Mesenchymal stem cell (in vitro differentiated cells and primary cell): ENCODE data around the gene DOCK8.
"Not testable (repeated sequence)": the region's sequence is repeated elsewhere in the genome, so short reads cannot be mapped to it uniquely, and the experiment has no call there.

Experiments
- DNase-seq: peaks from one replicate; pipeline ENCODE4 v3.0.0-alpha.2; 2013
- H2AFZ ChIP-seq: one replicate; pipeline ENCODE4 v1.6.1; 2013; ENCODE audit warnings: low read depth, mild to moderate bottlenecking, control low read depth, inconsistent platforms, low read length, moderate library complexity
- H2AK5ac ChIP-seq: 2 replicates; pipeline ENCODE4 v1.6.1; 2013; ENCODE audit warnings: low read length, moderate library complexity, mild to moderate bottlenecking, inconsistent platforms; ENCODE audit not compliant: severe bottlenecking
- H2BK120ac ChIP-seq: one replicate; pipeline ENCODE4 v1.6.1; 2013; ENCODE audit warnings: low read depth, mild to moderate bottlenecking, inconsistent platforms, low read length, moderate library complexity
- H2BK12ac ChIP-seq, 2 experiments: one replicate each; pipeline ENCODE4 v1.6.1; 2013; ENCODE audit warnings: inconsistent platforms in 2 of 2, low read length in 2 of 2, mild to moderate bottlenecking in 2 of 2, moderate library complexity in 2 of 2, control low read depth in 1 of 2
- H2BK15ac ChIP-seq: one replicate; pipeline ENCODE4 v1.6.1; 2013; ENCODE audit warnings: mild to moderate bottlenecking, low read depth, inconsistent platforms; ENCODE audit not compliant: poor library complexity, severe bottlenecking
- H2BK5ac ChIP-seq: 2 replicates; pipeline ENCODE4 v1.6.1; 2013; ENCODE audit warnings: low read depth, mild to moderate bottlenecking, low read length, control low read depth, inconsistent platforms; ENCODE audit not compliant: poor library complexity, severe bottlenecking
- H3K14ac ChIP-seq, 2 experiments: one replicate each; pipeline ENCODE4 v1.6.1; 2013; ENCODE audit warnings: inconsistent platforms in 2 of 2, low read length in 2 of 2, control low read depth in 1 of 2, mild to moderate bottlenecking in 1 of 2, moderate library complexity in 1 of 2
- H3K18ac ChIP-seq, 2 experiments: one replicate each; pipeline ENCODE4 v1.6.1; 2013; ENCODE audit warnings: inconsistent platforms in 2 of 2, low read length in 2 of 2, control low read depth in 1 of 2, low read depth in 1 of 2, mild to moderate bottlenecking in 1 of 2
- H3K23ac ChIP-seq, 2 experiments: one replicate each; pipeline ENCODE4 v1.6.1; 2013; ENCODE audit warnings: inconsistent platforms in 2 of 2, low read length in 2 of 2, mild to moderate bottlenecking in 2 of 2, moderate library complexity in 2 of 2, control low read depth in 1 of 2
- H3K27ac ChIP-seq: 2 replicates; pipeline ENCODE4 v1.5.1; 2013; ENCODE audit warnings: mild to moderate bottlenecking, moderate library complexity, low read length, control low read depth, inconsistent platforms; ENCODE audit not compliant: poor library complexity, severe bottlenecking
- H3K27me3 ChIP-seq, 2 experiments: 2 replicates each; pipeline versions ENCODE4 v1.6.1 to v1.7.0; 2013; ENCODE audit warnings: low read length in 2 of 2, mild to moderate bottlenecking in 2 of 2, moderate library complexity in 2 of 2, control low read depth in 1 of 2, inconsistent platforms in 1 of 2; ENCODE audit not compliant: control insufficient read depth in 1 of 2, insufficient read depth in 1 of 2
- H3K36me3 ChIP-seq, 2 experiments: 2 replicates each; pipeline versions ENCODE4 v1.6.1 to v1.7.0; 2013; ENCODE audit warnings: low read length in 2 of 2, control low read depth in 1 of 2, inconsistent platforms in 1 of 2, low read depth in 1 of 2, mild to moderate bottlenecking in 1 of 2; ENCODE audit not compliant: insufficient read depth in 2 of 2, control insufficient read depth in 1 of 2
- H3K4ac ChIP-seq, 2 experiments: one replicate each; pipeline ENCODE4 v1.6.1; 2013; ENCODE audit warnings: inconsistent platforms in 2 of 2, low read length in 2 of 2, mild to moderate bottlenecking in 2 of 2, moderate library complexity in 2 of 2, control low read depth in 1 of 2, low read depth in 1 of 2
- H3K4me1 ChIP-seq: 2 replicates; pipeline ENCODE4 v1.6.1; 2013; ENCODE audit warnings: low read depth, low read length, control low read depth; ENCODE audit not compliant: control insufficient read depth, insufficient read depth
- H3K4me2 ChIP-seq: 2 replicates; pipeline ENCODE4 v1.6.1; 2013; ENCODE audit warnings: low read length, mild to moderate bottlenecking, inconsistent platforms; ENCODE audit not compliant: poor library complexity, severe bottlenecking
- H3K4me3 ChIP-seq, 2 experiments: 2 replicates each; pipeline versions ENCODE4 v1.5.1 to v1.7.0; 2013; ENCODE audit warnings: low read length in 2 of 2, mild to moderate bottlenecking in 2 of 2, control low read depth in 1 of 2, low read depth in 1 of 2; ENCODE audit not compliant: insufficient read depth in 1 of 2
- H3K79me1 ChIP-seq: replicated peaks from 2 replicates; pipeline ENCODE4 v1.6.1; 2013; ENCODE audit warnings: mild to moderate bottlenecking, control low read depth, low read length, inconsistent platforms; ENCODE audit not compliant: poor library complexity, severe bottlenecking
- H3K9ac ChIP-seq: 2 replicates; pipeline ENCODE4 v1.7.0; 2013; ENCODE audit warnings: mild to moderate bottlenecking, low read length, moderate library complexity
- H3K9me3 ChIP-seq: 2 replicates; pipeline ENCODE4 v1.7.0; 2013; ENCODE audit warnings: mild to moderate bottlenecking, low read length; ENCODE audit not compliant: control insufficient read depth
- H4K8ac ChIP-seq: one replicate; pipeline ENCODE4 v1.6.1; 2013; ENCODE audit warnings: inconsistent platforms, mild to moderate bottlenecking, low read length, moderate library complexity
- H4K91ac ChIP-seq: one replicate; pipeline ENCODE4 v1.6.1; 2013; ENCODE audit warnings: mild to moderate bottlenecking, low read length, inconsistent platforms
- WGBS: methylation state at CpG from one replicate; pipeline ENCODE4 v1.1.7; 2013; ENCODE audit warnings: mixed read lengths; 5-methylcytosine and 5-hydroxymethylcytosine counted together

The DOCK8 gene

DNA sequence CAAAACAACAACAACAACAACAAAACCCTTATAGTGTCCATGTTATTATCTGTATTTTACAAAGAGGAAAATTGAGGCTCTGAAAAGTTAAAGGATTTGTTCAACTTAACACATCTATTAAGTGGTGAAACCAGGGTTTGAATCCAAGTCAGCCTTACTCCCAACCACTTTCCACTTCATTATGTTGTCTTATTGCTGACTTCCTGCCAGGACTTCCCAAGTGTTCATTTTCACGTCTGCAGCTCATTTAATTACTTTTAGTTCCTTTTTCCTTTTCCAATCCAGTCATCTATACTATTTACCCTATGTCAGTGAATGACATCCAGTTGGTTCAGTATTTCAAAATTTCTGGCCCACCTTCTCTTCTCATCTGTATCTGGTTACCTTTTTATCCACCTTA lies 15.1 kb upstream of the DOCK8 start:
- not testable (repeated sequence) for H3K18ac ChIP-seq, H3K23ac ChIP-seq, H2AK5ac ChIP-seq, H3K27ac ChIP-seq, H3K9me3 ChIP-seq, H4K91ac ChIP-seq, H3K27me3 ChIP-seq, H3K4me3 ChIP-seq, H2AFZ ChIP-seq, H3K79me1 ChIP-seq, H2BK5ac ChIP-seq, H2BK120ac ChIP-seq, DNase-seq, H2BK15ac ChIP-seq, H3K36me3 ChIP-seq, H4K8ac ChIP-seq, H3K4me2 ChIP-seq, H2BK12ac ChIP-seq, H3K9ac ChIP-seq, H3K4ac ChIP-seq, H3K4me1 ChIP-seq, H3K14ac ChIP-seq
- no CpG with 5 or more reads among the region's 1 CpG for WGBS

DNA sequence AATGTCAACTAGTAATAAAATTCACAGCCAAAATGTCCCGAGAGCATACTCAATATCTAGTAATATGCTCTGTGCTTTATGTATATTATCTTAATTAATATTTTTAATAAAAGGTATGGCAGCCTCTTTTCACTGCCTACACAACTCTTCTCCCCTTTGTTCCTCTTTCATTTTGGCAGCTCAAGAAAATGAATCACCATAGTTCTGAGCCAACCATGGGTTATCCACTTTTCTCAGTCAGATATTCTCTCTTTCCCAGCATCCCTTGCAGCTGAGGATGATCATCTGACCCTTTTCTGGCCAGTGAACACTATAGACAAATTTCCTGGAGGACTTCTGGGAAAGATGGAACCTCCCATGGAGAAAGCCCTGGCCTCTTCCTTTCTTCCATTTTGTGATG lies 8.2 kb upstream of the DOCK8 start:
- Histone ChIP-seq H3K27ac (no peak overlapping the region), H4K91ac (no peak overlapping the region), H4K8ac (no peak overlapping the region), H3K9me3 (no peaks in the 10 kb centered on the region), H3K18ac (no peak overlapping the region), H3K27me3 (peaks cover 0 to 4% of the 10 kb centered on the region in 2 experiments), H3K4me3 (no peak overlapping the region), H2BK12ac (no peak overlapping the region), H2BK15ac (no peak overlapping the region), H2BK120ac (no peak overlapping the region), H2BK5ac (no peak overlapping the region), H2AK5ac (no peak overlapping the region), H3K4me1 (no peaks in the 10 kb centered on the region), H3K9ac (no peak overlapping the region), H2AFZ (no peak overlapping the region), H3K36me3 (no peaks in the 10 kb centered on the region), H3K4me2 (no peak overlapping the region), H3K4ac (no peak overlapping the region), H3K14ac (no peak overlapping the region), H3K23ac (no peak overlapping the region), H3K79me1 (no peaks in the 10 kb centered on the region)
- no CpG with 5 or more reads among the region's 1 CpG for WGBS
- no peak for DNase-seq

GRCh38 chr9:209143-209758 lies 5.4 kb upstream of the DOCK8 start:
- no peaks in the 10 kb centered on the region for H3K9me3 ChIP-seq
- no peak overlapping the region for H3K4me2 ChIP-seq
- 95% methylated on average over 14 of the region's 14 CpGs for WGBS
- H4K91ac ChIP-seq, result no peak overlapping the region
- no peak overlapping the region for H3K27ac ChIP-seq
- H2BK15ac ChIP-seq, result no peak overlapping the region
- no peaks in the 10 kb centered on the region for H3K79me1 ChIP-seq
- no peak overlapping the region for H3K4ac ChIP-seq
- no peak overlapping the region for H2BK12ac ChIP-seq
- no peaks in the 10 kb centered on the region for H3K4me1 ChIP-seq
- no peak overlapping the region for H2AK5ac ChIP-seq
- no peak overlapping the region for H2AFZ ChIP-seq
- no peak overlapping the region for H3K14ac ChIP-seq
- H2BK5ac ChIP-seq, result no peak overlapping the region
- no peak overlapping the region for H2BK120ac ChIP-seq
- no peak overlapping the region for H3K9ac ChIP-seq
- no peak overlapping the region for H3K4me3 ChIP-seq
- H3K27me3 ChIP-seq, result peaks cover 0 to 13% of the 10 kb centered on the region in 2 experiments
- no peak overlapping the region for H4K8ac ChIP-seq
- no peak for DNase-seq
- no peak overlapping the region for H3K18ac ChIP-seq
- H3K36me3 ChIP-seq, result no peaks in the 10 kb centered on the region
- no peak overlapping the region for H3K23ac ChIP-seq

DNA sequence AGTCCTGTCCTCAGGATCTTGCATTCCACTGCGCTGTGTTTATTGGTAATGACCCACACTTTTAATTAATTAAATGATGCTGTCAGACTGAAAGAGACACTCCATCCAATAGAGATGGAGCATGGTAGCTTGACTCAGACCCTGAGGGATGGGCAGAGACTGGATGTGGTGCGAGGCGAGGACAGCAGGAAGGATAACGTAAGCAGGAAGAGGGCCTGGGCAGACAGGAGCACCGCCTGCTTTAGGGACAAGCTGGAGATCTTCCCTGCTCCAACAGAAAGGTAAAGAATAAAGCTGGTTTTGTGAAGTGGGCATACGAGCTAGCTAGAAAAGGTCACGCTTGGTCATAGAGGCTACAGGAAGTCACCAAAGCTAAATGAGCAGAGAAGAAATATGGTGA lies 3.6 kb upstream of the DOCK8 start:
- H3K27ac ChIP-seq, result no peak overlapping the region
- peak overlapping the region; percentile 22 for H3K9ac ChIP-seq
- H3K36me3 ChIP-seq, result no peaks in the 10 kb centered on the region
- 79% methylated on average over 6 of the region's 7 CpGs for WGBS
- H2BK120ac ChIP-seq, result no peak overlapping the region
- no peak for DNase-seq
- no peak overlapping the region for H2BK15ac ChIP-seq
- H3K4me2 ChIP-seq, result no peak overlapping the region
- no peak overlapping the region for H2AK5ac ChIP-seq
- H3K4me3 ChIP-seq, result no peak overlapping the region
- H2AFZ ChIP-seq, result no peak overlapping the region
- no peak overlapping the region for H4K91ac ChIP-seq
- no peak overlapping the region for H2BK12ac ChIP-seq
- no peak overlapping the region for H3K14ac ChIP-seq
- H4K8ac ChIP-seq, result no peak overlapping the region
- H3K27me3 ChIP-seq, result peaks cover 9 to 25% of the 10 kb centered on the region in 2 experiments
- no peaks in the 10 kb centered on the region for H3K79me1 ChIP-seq
- H3K18ac ChIP-seq, result no peak overlapping the region
- H3K23ac ChIP-seq, result no peak overlapping the region
- H3K4ac ChIP-seq, result no peak overlapping the region
- H2BK5ac ChIP-seq, result no peak overlapping the region
- no peaks in the 10 kb centered on the region for H3K9me3 ChIP-seq
- H3K4me1 ChIP-seq, result peaks cover 11% of the 10 kb centered on the region
